ELF-1 (cell line): ENCODE results near the gene RPL31.

ENCODE experiments used
- DNase-seq: peaks from one replicate; pipeline ENCODE4 v3.0.0-alpha.2; 2016; ENCODE audit warnings: low read depth, low spot score

Gene RPL31

GRCh38 chr2:101001691-101002561 lies at the start of gene RPL31:
RPL31 (plus strand) TSS chr2:101002289; CDS start chr2:101002702, 413 bp downstream.
- DNase-seq = peak; percentile 97

- DNase-seq = no peak
Measured at GRCh38 chr2:100952512-100952911, 49.6 kb upstream of the RPL31 start.

DNA sequence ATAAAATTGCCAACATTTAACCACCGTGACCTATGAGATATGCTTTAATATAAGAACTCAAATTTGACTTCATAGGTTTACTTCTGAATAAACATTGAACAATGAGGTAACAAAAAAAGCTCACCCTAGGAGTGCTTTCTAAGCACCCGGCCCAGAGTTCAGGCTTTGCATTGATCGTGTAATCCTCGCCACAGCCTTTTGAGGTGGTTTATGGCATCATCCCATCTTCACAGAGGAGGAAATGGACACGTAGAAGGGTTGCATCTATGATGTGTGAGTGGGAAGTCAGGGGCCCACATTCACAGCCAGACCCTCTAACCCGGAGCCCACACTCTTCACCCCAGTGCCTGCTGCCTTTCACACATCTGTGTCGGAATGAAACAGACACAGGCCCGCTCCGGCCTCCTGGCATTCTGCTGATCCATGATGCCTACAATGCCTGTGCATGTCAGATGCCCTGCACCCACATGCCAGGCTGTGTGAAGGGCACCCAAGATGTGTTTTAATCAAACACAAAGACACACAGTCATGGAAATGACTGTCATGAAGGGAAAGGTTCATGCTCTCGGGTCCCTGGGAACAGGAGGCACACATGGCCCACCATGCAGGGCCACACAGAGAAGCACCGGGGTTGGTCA lies 48.6 kb upstream of the RPL31 start:
- DNase-seq = no peak

DNA sequence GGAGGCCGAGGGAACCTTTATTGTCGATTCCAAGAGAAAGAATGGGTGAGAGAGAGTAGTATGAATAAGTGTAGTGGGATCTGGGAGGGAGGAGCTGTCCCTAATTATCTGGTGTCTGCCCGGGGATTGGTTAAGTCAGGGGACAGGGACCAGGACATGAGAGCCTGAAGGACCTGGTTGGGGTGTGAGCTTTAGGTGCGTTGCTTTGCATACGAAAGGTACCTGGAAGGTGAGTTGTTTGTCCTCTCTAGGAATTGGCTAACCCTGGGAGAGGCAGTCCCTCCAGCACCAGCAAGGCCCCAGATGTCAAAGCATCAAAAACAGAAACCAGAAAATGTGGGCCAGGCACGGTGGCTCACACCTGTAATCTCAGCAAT lies 48.1 kb upstream of the RPL31 start:
- DNase-seq = peak; percentile 36

DNA sequence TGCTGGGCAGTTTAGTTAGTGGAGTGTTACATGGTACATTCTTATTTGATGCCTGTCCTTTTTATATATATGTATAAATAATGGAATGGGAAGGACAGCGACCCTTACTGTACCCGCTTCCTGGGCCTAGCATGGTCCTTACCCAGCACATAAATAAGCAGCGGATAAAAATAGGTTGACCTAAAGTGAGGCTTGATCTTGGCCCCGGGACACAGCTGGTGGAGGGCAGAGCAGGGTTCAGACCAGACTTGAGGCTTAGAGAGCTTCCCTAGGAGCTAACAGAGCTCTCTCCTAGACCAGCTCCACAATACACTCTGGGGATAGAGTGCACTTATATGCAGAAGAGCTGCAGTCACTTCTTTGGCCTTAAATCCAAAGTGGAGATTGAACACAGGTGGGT lies 46.9 kb upstream of the RPL31 start:
- DNase-seq = no peak

GRCh38 chr2:100956081-100956480 lies 46.0 kb upstream of the RPL31 start:
- DNase-seq = no peak

DNA sequence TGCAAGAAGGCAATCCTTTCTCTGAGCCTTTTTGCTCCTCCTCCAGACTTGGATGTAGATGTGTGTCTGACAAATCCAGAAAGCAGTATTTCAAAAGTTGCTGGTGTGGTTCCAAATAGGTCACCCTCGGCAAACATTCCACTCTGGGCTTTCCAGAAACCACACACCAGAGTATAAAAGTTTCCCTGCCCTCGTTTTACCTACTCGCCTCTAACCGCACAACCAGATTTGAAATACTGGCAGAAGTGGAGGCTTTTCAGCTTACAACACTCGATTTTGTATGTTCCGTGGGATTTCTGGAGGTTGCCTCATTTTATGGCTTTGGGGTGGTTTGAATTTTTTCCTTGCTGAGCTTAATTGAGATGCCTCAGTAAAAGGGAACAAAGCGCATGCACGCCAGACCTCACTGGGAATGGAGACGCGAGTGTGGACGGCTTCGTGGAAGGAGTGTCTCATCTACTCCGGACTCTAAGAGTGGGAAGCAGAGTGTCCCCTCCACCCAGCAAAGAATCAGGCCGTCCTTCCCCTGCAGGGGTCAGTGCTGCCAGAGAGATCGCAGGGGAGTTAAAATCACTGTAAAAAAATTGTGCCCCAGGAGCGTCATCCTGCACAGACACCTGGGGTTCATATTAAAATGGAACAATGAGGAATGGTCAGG lies 44.0 kb upstream of the RPL31 start:
- DNase-seq = no peak

DNA sequence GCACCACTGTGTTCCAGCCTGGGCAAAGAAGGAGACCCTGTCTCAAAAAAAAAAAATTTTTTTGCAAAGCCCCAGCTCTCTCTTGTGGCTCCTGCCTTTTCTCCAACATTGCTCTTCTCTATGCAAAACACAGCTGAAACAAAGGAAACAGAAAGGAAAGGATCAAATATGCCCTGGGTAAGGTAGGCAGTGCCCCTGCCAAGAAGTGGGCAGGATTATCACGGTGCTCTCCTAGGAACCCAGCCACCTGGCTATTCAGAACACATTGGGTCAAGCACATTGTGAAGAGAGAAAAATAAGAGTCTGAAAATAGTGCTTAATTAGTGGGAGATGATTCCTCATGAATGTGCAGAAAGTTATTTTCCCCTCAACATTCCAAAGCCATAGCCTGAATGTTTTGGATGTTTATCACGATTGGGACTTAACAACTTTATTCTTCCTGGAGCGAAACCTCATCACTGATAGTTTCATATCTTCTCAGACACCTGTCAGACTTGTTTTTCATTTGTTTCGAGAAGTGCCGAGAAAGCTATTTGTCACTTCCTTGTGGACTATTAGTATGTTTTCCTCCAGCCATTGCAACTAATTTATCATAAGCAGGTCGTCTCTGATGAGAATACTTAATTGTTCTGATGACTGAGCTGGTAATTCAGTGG lies 42.7 kb upstream of the RPL31 start:
- no peak for DNase-seq

- DNase-seq = no peak
Measured at GRCh38 chr2:100960688-100961087, 41.4 kb upstream of the RPL31 start.

DNA sequence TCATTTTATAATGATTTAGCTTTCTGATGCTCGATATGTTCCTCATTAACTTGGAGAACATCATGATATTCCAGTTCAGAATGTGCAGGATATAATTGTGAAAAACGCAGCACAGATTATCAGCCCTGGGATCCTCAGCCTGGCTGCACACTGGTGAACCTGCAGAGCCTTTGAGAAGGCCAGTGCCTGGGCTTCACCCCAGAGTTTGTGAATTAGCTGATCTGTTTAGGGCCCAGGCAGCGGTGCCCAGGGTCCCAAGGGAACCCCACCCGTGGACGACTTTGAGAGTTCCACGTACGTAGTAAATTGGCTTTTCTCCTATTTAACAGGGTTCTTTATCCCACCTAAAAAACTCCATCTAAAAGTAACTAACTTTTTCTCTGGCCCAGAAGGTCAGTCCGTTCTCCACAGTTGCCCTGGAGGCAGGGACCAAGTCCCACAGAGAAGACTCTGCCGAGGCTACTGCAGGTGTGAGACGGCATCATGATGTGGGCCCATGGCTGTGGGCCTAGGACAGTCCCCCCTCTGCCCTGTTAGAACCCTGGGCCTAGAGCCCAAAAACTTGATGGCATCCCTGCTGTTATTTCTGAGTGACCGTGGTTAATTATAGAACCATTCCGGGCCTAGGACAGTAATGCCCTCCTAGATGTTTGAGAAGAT lies 39.6 kb upstream of the RPL31 start:
- no peak for DNase-seq

GRCh38 chr2:100963026-100963375 lies 39.1 kb upstream of the RPL31 start:
- no peak for DNase-seq

- no peak for DNase-seq
Measured at GRCh38 chr2:100964222-100964621, 37.9 kb upstream of the RPL31 start.

- no peak for DNase-seq
Measured at GRCh38 chr2:100964681-100965169, 37.4 kb upstream of the RPL31 start.

DNA sequence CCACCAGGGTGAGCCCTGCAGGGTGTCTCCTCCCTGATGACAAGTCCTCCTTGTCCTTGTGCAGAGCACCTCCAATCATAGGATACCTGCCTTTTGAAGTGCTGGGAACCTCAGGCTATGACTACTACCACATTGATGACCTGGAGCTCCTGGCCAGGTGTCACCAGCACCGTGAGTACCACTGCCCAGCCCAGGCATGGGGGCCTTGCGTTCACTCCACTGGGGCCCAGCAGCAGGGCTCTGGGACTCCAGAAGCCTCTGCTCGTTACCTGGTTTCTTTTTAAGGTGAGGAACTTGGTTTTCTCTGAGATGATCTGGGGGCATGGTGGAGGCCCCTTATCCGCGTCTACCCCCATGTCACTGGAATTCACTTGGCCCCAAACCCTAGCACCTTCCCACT lies 36.5 kb upstream of the RPL31 start:
- no peak for DNase-seq

DNA sequence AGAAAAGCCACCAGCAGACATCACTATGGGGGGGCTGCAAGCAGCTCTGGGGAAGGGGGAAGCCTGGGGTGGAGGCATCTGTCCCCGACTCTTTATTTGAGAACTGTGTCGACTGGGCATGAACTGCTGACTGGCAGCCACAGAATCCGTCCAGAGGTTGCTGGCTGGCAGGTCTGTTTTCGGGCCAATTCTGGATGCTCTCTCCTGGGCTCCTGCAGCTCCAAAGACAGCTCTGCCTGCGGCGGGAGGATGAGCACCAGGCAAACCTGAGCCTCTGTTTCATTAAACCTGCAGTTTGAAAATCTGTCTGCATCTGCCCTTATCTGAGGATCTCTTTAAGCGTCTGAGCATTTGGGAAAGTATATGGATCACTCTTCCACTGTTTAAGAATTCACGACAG lies 34.4 kb upstream of the RPL31 start:
- no peak for DNase-seq

DNA sequence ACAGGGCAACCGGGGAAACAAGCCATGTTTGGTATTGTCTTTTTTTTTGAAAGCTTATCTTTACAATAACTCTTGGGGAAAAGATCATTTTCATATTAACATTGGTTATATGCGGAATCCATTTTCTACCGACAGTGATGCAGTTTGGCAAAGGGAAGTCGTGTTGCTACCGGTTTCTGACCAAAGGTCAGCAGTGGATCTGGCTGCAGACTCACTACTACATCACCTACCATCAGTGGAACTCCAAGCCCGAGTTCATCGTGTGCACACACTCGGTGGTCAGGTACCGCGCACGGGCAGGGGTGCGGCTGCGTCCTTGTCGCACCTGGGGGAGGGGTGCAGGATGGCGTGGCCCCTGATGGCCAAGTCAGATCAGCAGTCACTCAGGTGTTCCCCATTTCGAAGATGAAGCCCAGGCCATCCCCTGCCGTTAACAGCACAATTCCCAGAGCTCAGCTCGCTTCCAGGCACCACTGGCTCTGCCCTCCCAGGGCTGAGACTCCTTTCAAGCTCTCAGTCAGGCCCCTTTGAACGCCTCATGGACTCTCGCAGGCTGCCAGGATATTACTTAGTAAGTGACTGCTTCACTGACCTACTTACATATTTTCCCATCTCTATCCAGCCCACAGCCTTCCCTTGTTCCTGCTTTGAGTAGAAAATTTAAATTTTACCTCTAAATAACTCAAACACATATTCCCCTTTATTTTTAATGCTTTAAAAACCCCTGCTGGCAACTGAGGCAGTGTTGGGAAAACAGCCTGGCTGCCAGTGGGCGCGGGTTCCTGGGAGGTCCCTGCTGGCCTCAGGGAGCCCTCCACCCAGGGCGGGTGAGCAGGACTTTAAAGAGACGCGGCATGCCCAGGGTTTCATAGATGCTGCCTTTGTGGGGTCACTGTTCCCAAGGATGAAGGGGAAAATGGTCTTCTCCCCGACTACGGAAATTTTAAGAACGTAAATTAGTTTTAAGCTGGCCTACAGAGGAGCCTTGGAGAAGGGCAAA lies 33.6 kb upstream of the RPL31 start:
- no peak for DNase-seq

GRCh38 chr2:100969998-100970397 lies 32.1 kb upstream of the RPL31 start:
- no peak for DNase-seq

DNA sequence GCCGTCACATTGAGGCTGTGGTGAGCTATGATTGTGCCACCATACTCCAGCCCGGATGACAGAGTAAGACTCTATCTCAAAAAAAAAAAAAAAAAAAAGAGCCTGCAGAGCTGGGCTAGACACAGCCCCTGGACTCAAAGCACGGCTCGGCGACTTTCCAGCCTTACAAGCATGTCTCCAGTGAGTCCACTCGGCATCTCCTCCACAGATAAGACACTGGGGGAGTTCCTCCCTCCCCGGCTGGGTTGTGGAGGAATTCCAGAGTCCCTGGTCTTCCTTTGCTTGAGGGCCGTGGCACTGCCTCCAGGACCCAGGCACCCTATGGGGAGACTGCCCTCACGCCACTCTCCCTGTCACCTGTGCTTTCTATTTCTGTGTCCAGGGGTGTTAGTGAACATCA lies 30.9 kb upstream of the RPL31 start:
- DNase-seq = no peak

DNA sequence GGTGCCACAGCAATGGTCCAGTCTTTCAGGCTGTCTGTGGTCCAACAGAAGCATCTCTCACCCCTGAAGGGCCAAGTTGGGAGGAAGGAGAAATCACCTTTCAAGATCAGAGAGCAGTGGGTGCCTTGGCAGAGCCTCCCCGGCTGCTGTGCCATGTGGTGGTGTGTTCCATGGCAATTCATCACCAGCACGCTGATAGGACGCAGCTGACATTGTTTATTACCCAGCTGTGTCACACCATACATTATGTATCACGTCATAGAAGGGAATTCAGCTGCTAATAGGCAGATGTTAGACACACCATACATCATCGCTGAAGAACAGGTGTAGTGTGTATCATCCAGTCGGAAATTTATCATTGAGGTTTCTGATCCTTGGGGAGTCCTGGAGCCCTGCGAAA lies 29.6 kb upstream of the RPL31 start:
- DNase-seq = no peak
